Astrocyte of the cerebellum (primary cell): ENCODE results near the gene RPL22L1.

ENCODE experiments used
- DNase-seq: peaks from one replicate; pipeline ENCODE4 v3.0.0-alpha.2; 2011; ENCODE audit warnings: low read depth
- H3K4me3 ChIP-seq: 2 replicates; pipeline ENCODE4 v1.5.1; 2011; ENCODE audit warnings: mild to moderate bottlenecking, low read depth, low read length, moderate library complexity
- CTCF ChIP-seq: IDR thresholded peaks from 2 replicates; pipeline ENCODE4 v1.5.1; 2012; ENCODE audit warnings: low read length, low read depth, moderate library complexity, mild to moderate bottlenecking; ENCODE audit errors: missing control alignments
- in situ Hi-C: cut with HindIII; loops from 2 replicates; pipeline ENCODE4 v1.10.0; 2017; ENCODE audit warnings: low sequenced_read_pairs

The RPL22L1 gene

DNA sequence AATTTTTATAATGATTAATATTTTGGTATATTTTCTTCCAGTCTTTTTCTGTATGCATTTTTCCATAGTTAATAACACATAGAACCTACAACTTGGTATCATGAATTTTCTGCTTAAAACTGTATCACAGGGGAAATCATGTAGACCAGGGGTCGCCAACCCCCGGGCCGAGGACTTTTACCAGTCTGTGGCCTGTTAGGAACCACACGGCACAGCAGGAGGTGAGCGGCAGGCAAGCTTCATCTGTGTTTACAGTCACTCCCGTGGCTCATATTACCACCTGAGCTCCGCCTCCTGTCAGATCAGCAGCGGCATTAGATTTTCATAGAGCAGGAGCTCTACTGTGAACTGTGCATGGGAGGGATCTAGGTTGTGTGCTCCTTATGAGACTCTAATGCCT lies 54.7 kb downstream of the RPL22L1 start:
- H3K4me3 ChIP-seq: no peak overlapping the region
- in situ Hi-C loops: loop anchor here (5.0 kb wide), 1 partner anchor 37 kb away; no protein-coding TSS in a partner anchor
- no peak for DNase-seq
- TF ChIP-seq CTCF: no peak
